ENCODE data around the gene PLET1. TPM values are rescaled to one million over a fixed set of nuclear protein-coding genes. Genes with fewer than 3 reads are reported as not detected.

The PLET1 gene
- total RNA-seq, 3 donors from 2014 or later (not counting 1 experiment from before 2014, with no cell fraction given): not detected

DNA sequence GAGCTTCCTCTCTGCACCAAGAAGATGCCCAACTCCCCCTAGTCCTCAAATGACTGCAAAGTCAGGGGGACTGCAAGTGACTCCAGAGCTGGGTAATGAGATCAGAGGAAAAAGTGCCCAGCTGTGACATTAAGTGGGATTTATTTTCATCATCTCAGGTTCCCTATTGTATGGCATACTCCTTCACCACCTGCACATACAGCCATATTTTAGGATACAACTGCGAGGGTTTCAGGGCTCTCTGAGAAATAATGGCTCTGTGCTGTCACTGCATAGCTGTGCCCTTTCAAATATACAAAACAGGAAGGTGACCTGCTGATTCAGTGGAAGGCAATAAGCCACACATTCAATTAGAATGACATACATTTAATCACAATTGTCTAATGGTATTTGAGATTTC lies 45.6 kb upstream of the PLET1 start:
- TF ChIP-seq, protein P1, sequence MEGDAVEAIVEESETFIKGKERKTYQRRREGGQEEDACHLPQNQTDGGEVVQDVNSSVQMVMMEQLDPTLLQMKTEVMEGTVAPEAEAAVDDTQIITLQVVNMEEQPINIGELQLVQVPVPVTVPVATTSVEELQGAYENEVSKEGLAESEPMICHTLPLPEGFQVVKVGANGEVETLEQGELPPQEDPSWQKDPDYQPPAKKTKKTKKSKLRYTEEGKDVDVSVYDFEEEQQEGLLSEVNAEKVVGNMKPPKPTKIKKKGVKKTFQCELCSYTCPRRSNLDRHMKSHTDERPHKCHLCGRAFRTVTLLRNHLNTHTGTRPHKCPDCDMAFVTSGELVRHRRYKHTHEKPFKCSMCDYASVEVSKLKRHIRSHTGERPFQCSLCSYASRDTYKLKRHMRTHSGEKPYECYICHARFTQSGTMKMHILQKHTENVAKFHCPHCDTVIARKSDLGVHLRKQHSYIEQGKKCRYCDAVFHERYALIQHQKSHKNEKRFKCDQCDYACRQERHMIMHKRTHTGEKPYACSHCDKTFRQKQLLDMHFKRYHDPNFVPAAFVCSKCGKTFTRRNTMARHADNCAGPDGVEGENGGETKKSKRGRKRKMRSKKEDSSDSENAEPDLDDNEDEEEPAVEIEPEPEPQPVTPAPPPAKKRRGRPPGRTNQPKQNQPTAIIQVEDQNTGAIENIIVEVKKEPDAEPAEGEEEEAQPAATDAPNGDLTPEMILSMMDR (IDR thresholded peaks at IDR 0.05): no peak
- Mint-ChIP-seq H3K27me3 (ENCODE audit: low read depth in 2 of 2) (no peaks in the 10 kb centered on the region), H3K27ac (no peak overlapping the region), H3K9me3 (peaks cover 0 to 3% of the 10 kb centered on the region in 2 donors), H3K4me3 (no peak overlapping the region), H3K36me3 (no peaks in the 10 kb centered on the region), H3K4me1 (peaks cover 0 to 2% of the 10 kb centered on the region in 2 donors)
- 95% methylated on average over 1 of the region's 1 CpG for WGBS (ENCODE audit: insufficient coverage)
- ATAC-seq (no peak), DNase-seq (no peak)
- intact Hi-C loops (cut with micrococcal nuclease): no loop called here
- no peaks in the 10 kb centered on the region for H3K9me3 ChIP-seq (ENCODE audit: control insufficient read depth, insufficient read depth, low read length)
- H3K27ac ChIP-seq (ENCODE audit: low read length): no peak overlapping the region
- no peaks in the 10 kb centered on the region for H3K4me1 ChIP-seq (ENCODE audit: control insufficient read depth, insufficient read depth, low read length)
- H3K27me3 ChIP-seq (ENCODE audit: control insufficient read depth, insufficient read depth, low read length): no peaks in the 10 kb centered on the region
- H3K36me3 ChIP-seq (ENCODE audit: control insufficient read depth, insufficient read depth, low read length): no peaks in the 10 kb centered on the region
- H3K4me3 ChIP-seq (ENCODE audit: low read length): no peak overlapping the region

DNA sequence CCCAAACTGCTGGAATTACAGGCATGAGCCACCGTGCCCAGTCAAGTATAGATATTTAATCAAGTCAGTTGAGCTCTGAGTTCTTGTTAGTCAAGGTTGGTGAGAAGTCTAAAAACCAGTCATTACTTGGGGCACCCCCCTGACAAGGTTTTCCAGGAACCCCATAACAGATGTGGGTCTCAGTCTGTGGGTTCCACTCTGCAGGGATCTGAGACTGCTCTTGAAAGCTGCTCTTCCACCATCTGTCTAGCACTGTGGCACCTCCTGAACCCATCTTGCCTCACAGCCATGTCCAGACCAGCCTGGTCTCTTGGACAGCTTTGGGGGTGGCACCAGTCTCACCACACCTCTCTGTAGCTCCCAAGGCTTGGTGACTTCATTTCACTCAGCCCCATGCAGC lies 44.3 kb upstream of the PLET1 start:
- H3K36me3 ChIP-seq (ENCODE audit: control insufficient read depth, insufficient read depth, low read length): no peaks in the 10 kb centered on the region
- TF ChIP-seq, protein P1 (IDR thresholded peaks at IDR 0.05): no peak
- ATAC-seq (no peak), DNase-seq (no peak)
- no peaks in the 10 kb centered on the region for H3K27me3 Mint-ChIP-seq (ENCODE audit: low read depth in 2 of 2)
- no peak overlapping the region for H3K27ac ChIP-seq (ENCODE audit: low read length)
- no peak overlapping the region for H3K4me3 Mint-ChIP-seq
- peaks cover 0 to 5% of the 10 kb centered on the region in 2 donors for H3K4me1 Mint-ChIP-seq
- H3K9me3 ChIP-seq (ENCODE audit: control insufficient read depth, insufficient read depth, low read length): no peaks in the 10 kb centered on the region
- H3K9me3 Mint-ChIP-seq: peaks cover 0 to 3% of the 10 kb centered on the region in 2 donors
- WGBS (ENCODE audit: insufficient coverage): 89% methylated on average over 1 of the region's 1 CpG
- H3K4me3 ChIP-seq (ENCODE audit: low read length): no peak overlapping the region
- intact Hi-C loops (cut with micrococcal nuclease): no loop called here
- no peaks in the 10 kb centered on the region for H3K4me1 ChIP-seq (ENCODE audit: control insufficient read depth, insufficient read depth, low read length)
- H3K36me3 Mint-ChIP-seq: no peaks in the 10 kb centered on the region
- H3K27me3 ChIP-seq (ENCODE audit: control insufficient read depth, insufficient read depth, low read length): no peaks in the 10 kb centered on the region
- no peak overlapping the region for H3K27ac Mint-ChIP-seq

DNA sequence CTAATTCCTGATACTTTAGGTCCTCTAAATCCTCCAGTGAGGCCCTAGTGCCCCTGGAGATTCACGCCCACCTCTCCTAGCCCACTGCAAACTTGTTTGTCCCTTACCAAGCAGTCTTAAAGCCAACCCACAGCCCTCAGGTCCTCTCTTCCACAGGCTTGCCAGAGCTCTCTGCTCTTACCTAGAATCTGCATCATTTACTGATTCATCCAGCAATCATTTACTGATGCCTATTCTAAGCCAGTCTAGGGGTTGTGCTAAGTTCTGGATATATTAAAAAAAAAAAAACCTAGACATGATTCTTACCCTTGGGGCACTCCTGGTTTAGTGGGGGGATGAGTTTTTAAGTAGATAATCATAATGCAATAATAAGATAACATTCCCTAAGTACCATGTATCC lies 43.0 kb upstream of the PLET1 start:
- peaks cover 0 to 3% of the 10 kb centered on the region in 2 donors for H3K9me3 Mint-ChIP-seq
- H3K36me3 ChIP-seq (ENCODE audit: control insufficient read depth, insufficient read depth, low read length): no peaks in the 10 kb centered on the region
- no peaks in the 10 kb centered on the region for H3K9me3 ChIP-seq (ENCODE audit: control insufficient read depth, insufficient read depth, low read length)
- no peaks in the 10 kb centered on the region for H3K27me3 ChIP-seq (ENCODE audit: control insufficient read depth, insufficient read depth, low read length)
- H3K4me3 ChIP-seq (ENCODE audit: low read length): no peak overlapping the region
- ATAC-seq: no peak
- H3K36me3 Mint-ChIP-seq: no peaks in the 10 kb centered on the region
- intact Hi-C loops (cut with micrococcal nuclease): no loop called here
- H3K4me1 ChIP-seq (ENCODE audit: control insufficient read depth, insufficient read depth, low read length): peaks cover under 1% of the 10 kb centered on the region
- H3K4me3 Mint-ChIP-seq: no peak overlapping the region
- no peak for DNase-seq
- WGBS (ENCODE audit: insufficient coverage): 79% methylated on average over 1 of the region's 1 CpG
- peaks cover 0 to 5% of the 10 kb centered on the region in 2 donors for H3K4me1 Mint-ChIP-seq
- H3K27ac ChIP-seq (ENCODE audit: low read length): no peak overlapping the region
- TF ChIP-seq, protein P1 (IDR thresholded peaks at IDR 0.05): no peak
- H3K27me3 Mint-ChIP-seq (ENCODE audit: low read depth in 2 of 2): no peaks in the 10 kb centered on the region
- H3K27ac Mint-ChIP-seq: no peak overlapping the region

DNA sequence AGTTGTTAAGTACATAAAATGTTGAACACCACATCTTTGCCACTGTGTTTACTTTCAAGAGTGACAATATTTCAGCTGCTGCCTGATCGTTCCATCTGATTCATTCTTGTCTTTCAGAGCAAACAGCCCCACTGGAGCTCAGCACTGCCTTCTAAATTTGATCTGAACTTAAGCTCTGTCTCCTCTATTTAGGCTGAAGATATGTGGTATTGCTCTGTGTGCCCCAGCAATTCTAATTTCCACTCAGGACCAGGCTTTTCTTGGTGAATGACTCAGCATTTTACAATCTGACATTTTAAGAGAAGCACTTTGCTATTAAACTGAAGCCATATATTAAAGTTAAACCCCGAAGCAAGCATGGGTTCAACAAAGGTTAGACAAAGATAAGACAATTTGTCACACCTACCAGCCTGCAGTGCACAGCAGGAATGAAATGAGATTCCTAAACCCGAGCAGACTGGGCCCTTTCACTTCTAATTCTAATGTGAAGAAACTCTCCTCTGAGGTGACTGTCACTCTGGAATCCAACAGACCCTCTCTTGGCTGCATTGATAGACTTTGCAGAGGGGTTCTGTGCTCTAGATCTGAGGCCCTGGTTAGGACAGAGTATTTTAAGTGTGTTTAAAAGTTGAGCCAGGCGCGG lies 41.7 kb upstream of the PLET1 start:
- TF ChIP-seq, protein P1 (IDR thresholded peaks at IDR 0.05): no peak
- no peak for DNase-seq
- no peak for ATAC-seq
- Mint-ChIP-seq H3K27me3 (ENCODE audit: low read depth in 2 of 2) (no peaks in the 10 kb centered on the region), H3K36me3 (no peaks in the 10 kb centered on the region), H3K4me1 (peaks cover 3 to 16% of the 10 kb centered on the region in 2 donors), H3K27ac (no peak overlapping the region), H3K9me3 (no peaks in the 10 kb centered on the region), H3K4me3 (no peak overlapping the region)
- Histone ChIP-seq H3K4me3 (ENCODE audit: low read length) (no peak overlapping the region), H3K36me3 (ENCODE audit: control insufficient read depth, insufficient read depth, low read length) (no peaks in the 10 kb centered on the region), H3K9me3 (ENCODE audit: control insufficient read depth, insufficient read depth, low read length) (no peaks in the 10 kb centered on the region), H3K4me1 (ENCODE audit: control insufficient read depth, insufficient read depth, low read length) (peaks cover 13% of the 10 kb centered on the region), H3K27ac (ENCODE audit: low read length) (no peak overlapping the region), H3K27me3 (ENCODE audit: control insufficient read depth, insufficient read depth, low read length) (no peaks in the 10 kb centered on the region)
- WGBS (ENCODE audit: insufficient coverage): 56% methylated on average over 5 of the region's 5 CpGs
- intact Hi-C loops (cut with micrococcal nuclease): no loop called here
